ENCODE measurements around the gene MAGEB2. TPM values are rescaled to one million over a fixed set of nuclear protein-coding genes. Genes with fewer than 3 reads are reported as not detected.

MAGEB2 gene
- total and polyA plus RNA-seq, 2 experiments from 2014 or later = 0.24 TPM; not detected in 1

- Histone ChIP-seq H3K27ac (ENCODE audit: low read depth) (no peak overlapping the region; the same call in 1 of the 2 replicates), H3K4me3 (no peak overlapping the region), H2AFZ (no peak overlapping the region), H4K20me1 (replicated peaks; ENCODE audit: insufficient read depth) (no peaks in the 10 kb centered on the region), H3K36me3 (ENCODE audit: insufficient read depth) (no peaks in the 10 kb centered on the region), H3K9me2 (ENCODE audit: insufficient read depth) (no peaks in the 10 kb centered on the region), H3K27me3 (ENCODE audit: insufficient read depth) (no peaks in the 10 kb centered on the region), H3K79me2 (replicated peaks; ENCODE audit: insufficient read depth) (no peaks in the 10 kb centered on the region), H3K4me2 (no peak overlapping the region), H3F3A (replicated peaks; ENCODE audit: low read depth) (no peaks in the 10 kb centered on the region), H3K4me1 (ENCODE audit: insufficient read depth) (no peaks in the 10 kb centered on the region)
- H3K4me1 Mint-ChIP-seq = peaks cover 5% of the 10 kb centered on the region; the same call in 2 of the 3 replicates
- no peaks in the 10 kb centered on the region for H3K9me3 Mint-ChIP-seq
- H3K27ac Mint-ChIP-seq = no peak overlapping the region
- no peak for ATAC-seq
- H3K27me3 Mint-ChIP-seq (ENCODE audit: insufficient read depth, low read depth, poor library complexity) = peaks cover 4% of the 10 kb centered on the region
- no peak for DNase-seq (ENCODE audit: low spot score)
- peaks cover 3% of the 10 kb centered on the region; the same call in 1 of the 3 replicates for H3K36me3 Mint-ChIP-seq (ENCODE audit: low read depth)
- no peak overlapping the region for H3K4me3 Mint-ChIP-seq
- TF ChIP-seq ZNF114 (CRISPR knock-in tag; IDR thresholded peaks at IDR 0.05) (no peak), REST (IDR thresholded peaks at IDR 0.05; ENCODE audit: unreplicated experiment) (no peak), STAT1 (IDR thresholded peaks at IDR 0.05; ENCODE audit: unreplicated experiment) (no peak), EZH2phosphoT487 (IDR thresholded peaks at IDR 0.05; ENCODE audit: unreplicated experiment) (no peak), JUNB (IDR thresholded peaks at IDR 0.05; ENCODE audit: unreplicated experiment) (no peak), EZH2 (IDR thresholded peaks at IDR 0.05; ENCODE audit: low read depth, unreplicated experiment) (no peak), ETS1 (IDR thresholded peaks at IDR 0.05) (no peak), CREB1 (CRISPR knock-in tag; IDR thresholded peaks at IDR 0.05; ENCODE audit: low read depth) (no peak), NANOG (IDR thresholded peaks at IDR 0.05; ENCODE audit: borderline replicate concordance) (no peak), ZNF331 (CRISPR knock-in tag; IDR thresholded peaks at IDR 0.05; ENCODE audit: low read depth) (no peak), POLR2AphosphoS5 (IDR thresholded peaks at IDR 0.05; ENCODE audit: low read depth) (no peak), CTCF (conservative IDR thresholded peaks at IDR 0.05; ENCODE audit: low read depth in 2 of 2) (no peak), ZNF462 (CRISPR knock-in tag; IDR thresholded peaks at IDR 0.05) (no peak)
Measured at GRCh38 chrX:30220661-30221060, 5.3 kb downstream of the MAGEB2 start.

Measured in GM23338 (cell line).